ENCODE results near the gene LCN12.

DNA sequence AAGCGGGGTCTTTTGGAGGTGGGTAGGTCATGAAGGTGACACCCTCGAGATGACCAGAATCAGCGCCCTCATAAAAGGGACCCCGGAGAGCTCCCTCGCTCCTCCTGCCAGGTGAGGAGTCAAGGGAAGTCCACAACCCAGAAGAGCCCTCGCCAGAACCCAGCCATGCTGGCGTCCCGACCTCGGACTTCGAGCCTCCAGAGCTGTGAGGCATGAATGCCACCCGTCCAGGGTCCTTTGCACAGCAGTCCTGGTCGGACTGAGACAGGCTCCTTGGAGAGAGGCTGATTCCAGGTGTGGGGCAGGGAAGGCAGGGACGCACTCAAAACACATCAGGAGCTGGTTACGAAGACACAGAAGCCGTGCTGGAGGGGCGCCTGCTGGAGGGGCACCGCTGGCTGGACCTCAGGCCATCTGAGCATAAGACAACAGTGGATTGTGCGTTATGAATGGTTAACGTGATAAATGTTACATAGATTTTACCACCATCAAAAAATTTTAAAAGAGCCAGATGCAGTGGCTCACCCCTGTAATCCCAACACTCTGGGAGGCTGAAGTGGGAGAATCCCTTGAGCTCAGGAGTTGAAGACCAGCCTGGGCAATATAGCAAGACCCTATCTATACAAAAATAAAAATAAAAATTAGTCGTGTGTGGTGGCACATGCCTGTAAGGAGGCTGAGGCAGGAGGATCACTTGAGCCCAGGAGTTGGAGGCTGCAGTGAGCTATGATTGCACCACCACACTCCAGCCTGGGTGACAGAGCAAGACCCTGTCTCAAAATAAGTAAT is 50.0 kb downstream of the LCN12 start:
- TF ChIP-seq, protein P1, sequence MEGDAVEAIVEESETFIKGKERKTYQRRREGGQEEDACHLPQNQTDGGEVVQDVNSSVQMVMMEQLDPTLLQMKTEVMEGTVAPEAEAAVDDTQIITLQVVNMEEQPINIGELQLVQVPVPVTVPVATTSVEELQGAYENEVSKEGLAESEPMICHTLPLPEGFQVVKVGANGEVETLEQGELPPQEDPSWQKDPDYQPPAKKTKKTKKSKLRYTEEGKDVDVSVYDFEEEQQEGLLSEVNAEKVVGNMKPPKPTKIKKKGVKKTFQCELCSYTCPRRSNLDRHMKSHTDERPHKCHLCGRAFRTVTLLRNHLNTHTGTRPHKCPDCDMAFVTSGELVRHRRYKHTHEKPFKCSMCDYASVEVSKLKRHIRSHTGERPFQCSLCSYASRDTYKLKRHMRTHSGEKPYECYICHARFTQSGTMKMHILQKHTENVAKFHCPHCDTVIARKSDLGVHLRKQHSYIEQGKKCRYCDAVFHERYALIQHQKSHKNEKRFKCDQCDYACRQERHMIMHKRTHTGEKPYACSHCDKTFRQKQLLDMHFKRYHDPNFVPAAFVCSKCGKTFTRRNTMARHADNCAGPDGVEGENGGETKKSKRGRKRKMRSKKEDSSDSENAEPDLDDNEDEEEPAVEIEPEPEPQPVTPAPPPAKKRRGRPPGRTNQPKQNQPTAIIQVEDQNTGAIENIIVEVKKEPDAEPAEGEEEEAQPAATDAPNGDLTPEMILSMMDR (IDR thresholded peaks at IDR 0.05; ENCODE audit: low read depth, low read length): no peak
- TF ChIP-seq EZH2phosphoT487 (IDR thresholded peaks at IDR 0.05; ENCODE audit: low read depth): no peak
